ENCODE results near the gene PIK3R5.

- TF ChIP-seq POLR2A (IDR thresholded peaks at IDR 0.05; ENCODE audit: low read length) (no peak), GATA1 (IDR thresholded peaks at IDR 0.05; ENCODE audit: low read depth, low read length) (no peak)
Measured at GRCh38 chr17:8859804-8860430, 105.6 kb downstream of the PIK3R5 start.

Measured in erythroblast (primary cell).